Endothelial cell of umbilical vein (primary cell): ENCODE measurements around the gene FEN1.

Source experiments
- FOS ChIP-seq: IDR thresholded peaks from 2 replicates; pipeline ENCODE4 v1.6.1; 2011; ENCODE audit warnings: mild to moderate bottlenecking, low read length, moderate library complexity, borderline replicate concordance; ENCODE audit not compliant: insufficient read depth
- JUN ChIP-seq: IDR thresholded peaks from 2 replicates; pipeline ENCODE4 v1.6.1; 2011; ENCODE audit warnings: borderline replicate concordance, low read depth; ENCODE audit not compliant: insufficient read length, insufficient read depth
- MYC ChIP-seq: IDR thresholded peaks from one replicate; pipeline ENCODE4 v1.6.1; 2011; ENCODE audit warnings: mild to moderate bottlenecking, low read depth, low read length
- POLR2A ChIP-seq: IDR thresholded peaks from 2 replicates; pipeline ENCODE4 v1.6.1; 2012; ENCODE audit warnings: low read depth, mild to moderate bottlenecking, control low read depth, low read length
- POLR2AphosphoS5 ChIP-seq: IDR thresholded peaks from 2 replicates; pipeline ENCODE4 v1.6.1; 2012; ENCODE audit warnings: low read depth, mild to moderate bottlenecking, control low read depth, low read length, moderate library complexity; ENCODE audit not compliant: insufficient read depth
- TF ChIP-seq, protein P1 (sequence below), 2 donors: IDR thresholded peaks; 1 replicate in 1 of 2; 2 replicates in 1 of 2; pipeline ENCODE4 v1.5.1; 2011; ENCODE audit warnings: low read length in 2 of 2, mild to moderate bottlenecking in 2 of 2, moderate library complexity in 2 of 2, control low read depth in 1 of 2, inconsistent platforms in 1 of 2, low read depth in 1 of 2; ENCODE audit not compliant: insufficient read depth in 1 of 2; ENCODE audit errors: extremely low read depth in 1 of 2

DNA sequence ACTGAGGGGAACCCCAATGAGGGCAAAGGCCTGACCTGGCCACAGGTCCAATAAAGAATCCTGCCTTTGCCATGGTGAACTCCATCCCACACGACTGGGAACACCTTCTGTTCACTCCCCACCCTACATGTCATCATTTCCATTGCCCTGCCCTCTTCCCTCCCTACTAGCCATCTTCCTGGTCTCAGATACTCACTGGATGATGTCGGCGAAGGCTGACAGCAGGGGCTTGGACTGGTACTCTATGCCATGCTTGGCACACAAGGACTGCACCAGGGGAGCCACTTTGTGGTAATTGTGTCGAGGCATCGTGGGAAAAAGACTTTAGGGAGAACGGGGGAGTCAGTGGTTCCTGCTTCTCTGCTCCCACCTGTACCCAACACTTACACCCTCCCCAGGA lies 9.9 kb downstream of the FEN1 start:
- no peak for TF ChIP-seq POLR2A
- TF ChIP-seq, protein P1, sequence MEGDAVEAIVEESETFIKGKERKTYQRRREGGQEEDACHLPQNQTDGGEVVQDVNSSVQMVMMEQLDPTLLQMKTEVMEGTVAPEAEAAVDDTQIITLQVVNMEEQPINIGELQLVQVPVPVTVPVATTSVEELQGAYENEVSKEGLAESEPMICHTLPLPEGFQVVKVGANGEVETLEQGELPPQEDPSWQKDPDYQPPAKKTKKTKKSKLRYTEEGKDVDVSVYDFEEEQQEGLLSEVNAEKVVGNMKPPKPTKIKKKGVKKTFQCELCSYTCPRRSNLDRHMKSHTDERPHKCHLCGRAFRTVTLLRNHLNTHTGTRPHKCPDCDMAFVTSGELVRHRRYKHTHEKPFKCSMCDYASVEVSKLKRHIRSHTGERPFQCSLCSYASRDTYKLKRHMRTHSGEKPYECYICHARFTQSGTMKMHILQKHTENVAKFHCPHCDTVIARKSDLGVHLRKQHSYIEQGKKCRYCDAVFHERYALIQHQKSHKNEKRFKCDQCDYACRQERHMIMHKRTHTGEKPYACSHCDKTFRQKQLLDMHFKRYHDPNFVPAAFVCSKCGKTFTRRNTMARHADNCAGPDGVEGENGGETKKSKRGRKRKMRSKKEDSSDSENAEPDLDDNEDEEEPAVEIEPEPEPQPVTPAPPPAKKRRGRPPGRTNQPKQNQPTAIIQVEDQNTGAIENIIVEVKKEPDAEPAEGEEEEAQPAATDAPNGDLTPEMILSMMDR (IDR thresholded peaks at IDR 0.05; ENCODE audit: extremely low read depth in 1 of 2, insufficient read depth in 1 of 2, low read depth in 1 of 2, low read length in 2 of 2): no peak
- TF ChIP-seq POLR2AphosphoS5: no peak
- TF ChIP-seq MYC: no peak
- no peak for TF ChIP-seq JUN
- TF ChIP-seq FOS: no peak
